OCI-LY7 (cell line): ENCODE results near the gene RNF130.

Source experiments
- EZH2phosphoT487 ChIP-seq: fragments of 200-600 bp; sonication (generic); IDR thresholded peaks from 2 replicates; pipeline ENCODE4 v1.6.1; 2018; ENCODE audit warnings: low read depth, borderline replicate concordance, mild to moderate bottlenecking, mixed run types, antibody characterized with exemption, low read length, moderate library complexity, mixed read lengths
- TF ChIP-seq, protein P1 (sequence below): fragments of 200-600 bp; sonication (generic); conservative IDR thresholded peaks from 2 replicates; pipeline ENCODE4 v1.5.1; 2014; ENCODE audit warnings: mild to moderate bottlenecking, antibody characterized with exemption, low read length, moderate library complexity, mixed read lengths

- TF ChIP-seq, protein P1, sequence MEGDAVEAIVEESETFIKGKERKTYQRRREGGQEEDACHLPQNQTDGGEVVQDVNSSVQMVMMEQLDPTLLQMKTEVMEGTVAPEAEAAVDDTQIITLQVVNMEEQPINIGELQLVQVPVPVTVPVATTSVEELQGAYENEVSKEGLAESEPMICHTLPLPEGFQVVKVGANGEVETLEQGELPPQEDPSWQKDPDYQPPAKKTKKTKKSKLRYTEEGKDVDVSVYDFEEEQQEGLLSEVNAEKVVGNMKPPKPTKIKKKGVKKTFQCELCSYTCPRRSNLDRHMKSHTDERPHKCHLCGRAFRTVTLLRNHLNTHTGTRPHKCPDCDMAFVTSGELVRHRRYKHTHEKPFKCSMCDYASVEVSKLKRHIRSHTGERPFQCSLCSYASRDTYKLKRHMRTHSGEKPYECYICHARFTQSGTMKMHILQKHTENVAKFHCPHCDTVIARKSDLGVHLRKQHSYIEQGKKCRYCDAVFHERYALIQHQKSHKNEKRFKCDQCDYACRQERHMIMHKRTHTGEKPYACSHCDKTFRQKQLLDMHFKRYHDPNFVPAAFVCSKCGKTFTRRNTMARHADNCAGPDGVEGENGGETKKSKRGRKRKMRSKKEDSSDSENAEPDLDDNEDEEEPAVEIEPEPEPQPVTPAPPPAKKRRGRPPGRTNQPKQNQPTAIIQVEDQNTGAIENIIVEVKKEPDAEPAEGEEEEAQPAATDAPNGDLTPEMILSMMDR: no peak
- no peak for TF ChIP-seq EZH2phosphoT487
Measured at GRCh38 chr5:180113660-180114303, 42.2 kb upstream of the RNF130 start.
